GM21390 (cell line): Measurements from ENCODE around the gene AP5S1.

Experiments
- ATAC-seq: cut with Tn5 transposase; IDR thresholded peaks from one replicate; pipeline ENCODE4 v1.9.1; 2021; ENCODE audit not compliant: unreplicated experiment

AP5S1 gene

DNA sequence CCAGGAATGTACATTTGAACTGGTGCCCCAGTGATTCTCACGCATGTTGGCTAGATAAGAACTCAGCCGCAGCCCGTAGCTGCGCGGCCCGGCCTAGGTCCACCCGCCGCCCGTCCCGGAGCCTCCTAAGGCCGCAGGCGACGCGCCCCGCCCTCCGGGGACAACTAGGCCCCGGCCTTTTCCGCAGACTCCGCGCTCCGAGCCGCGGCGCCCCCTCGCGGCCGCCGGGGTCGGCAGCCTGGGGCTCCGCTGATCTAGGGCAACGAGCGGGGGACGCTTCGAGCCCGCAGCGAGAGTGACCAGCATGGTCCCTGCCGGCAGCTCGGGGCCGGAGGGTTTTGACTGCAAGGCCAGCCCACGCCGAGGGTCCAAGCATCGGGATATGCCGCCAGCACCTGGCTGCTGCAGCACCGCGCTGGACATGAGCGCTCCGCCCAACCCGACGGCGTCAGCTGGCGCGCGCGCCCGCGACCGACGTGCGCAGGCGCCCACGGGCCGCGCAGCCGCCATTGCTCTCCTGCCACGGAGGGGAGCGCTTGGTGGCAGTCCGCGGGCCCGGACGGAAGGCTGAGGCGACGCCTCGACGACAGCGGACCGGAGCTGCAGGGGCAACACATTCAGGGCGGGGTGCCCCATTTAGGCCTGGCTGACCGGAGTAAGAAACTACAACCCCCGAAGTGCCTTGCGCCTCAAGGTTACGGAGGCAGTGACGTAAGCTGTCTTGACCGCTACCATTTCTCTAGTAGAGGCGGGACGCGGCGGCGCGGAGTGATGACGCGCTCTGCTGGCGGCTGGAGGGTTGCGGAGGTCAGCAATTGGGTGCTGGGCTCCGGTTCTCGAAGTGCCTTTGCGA is at the start of gene AP5S1:
Gene AP5S1 (plus strand): TSS at position 500 of the 853 bp plus-strand sequence. CDS start 1,571 bp downstream, outside the sequence.
- peak; percentile 76 for ATAC-seq

DNA sequence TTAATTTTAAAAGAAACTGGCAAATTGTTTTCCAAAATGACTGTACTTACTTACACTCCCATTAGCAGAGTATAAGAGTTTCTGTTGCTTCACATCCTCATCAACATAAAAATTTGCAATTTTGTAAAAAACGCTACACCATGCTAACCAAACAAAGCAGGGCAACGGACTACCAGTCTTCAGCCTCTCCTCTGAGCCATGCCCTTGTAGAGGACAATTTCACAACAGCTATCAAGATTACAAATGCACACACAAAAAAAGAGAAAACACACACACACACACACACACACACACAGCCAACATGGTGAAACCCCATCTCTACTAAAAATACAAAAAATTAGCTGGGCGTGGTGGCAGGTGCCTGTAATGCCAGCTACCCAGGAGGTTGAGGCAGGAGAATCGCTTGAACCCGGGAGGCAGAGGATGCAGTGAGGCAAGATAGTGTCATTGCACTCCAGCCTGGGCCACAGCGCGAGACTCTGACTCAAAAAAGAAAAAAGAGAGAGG is 48.7 kb upstream of the AP5S1 start:
- ATAC-seq = no peak

- no peak for ATAC-seq
Observed at GRCh38 chr20:3775457-3776108, 44.8 kb upstream of the AP5S1 start.

- peak; percentile 12 for ATAC-seq
Observed at GRCh38 chr20:3777381-3777715, 43.0 kb upstream of the AP5S1 start.

DNA sequence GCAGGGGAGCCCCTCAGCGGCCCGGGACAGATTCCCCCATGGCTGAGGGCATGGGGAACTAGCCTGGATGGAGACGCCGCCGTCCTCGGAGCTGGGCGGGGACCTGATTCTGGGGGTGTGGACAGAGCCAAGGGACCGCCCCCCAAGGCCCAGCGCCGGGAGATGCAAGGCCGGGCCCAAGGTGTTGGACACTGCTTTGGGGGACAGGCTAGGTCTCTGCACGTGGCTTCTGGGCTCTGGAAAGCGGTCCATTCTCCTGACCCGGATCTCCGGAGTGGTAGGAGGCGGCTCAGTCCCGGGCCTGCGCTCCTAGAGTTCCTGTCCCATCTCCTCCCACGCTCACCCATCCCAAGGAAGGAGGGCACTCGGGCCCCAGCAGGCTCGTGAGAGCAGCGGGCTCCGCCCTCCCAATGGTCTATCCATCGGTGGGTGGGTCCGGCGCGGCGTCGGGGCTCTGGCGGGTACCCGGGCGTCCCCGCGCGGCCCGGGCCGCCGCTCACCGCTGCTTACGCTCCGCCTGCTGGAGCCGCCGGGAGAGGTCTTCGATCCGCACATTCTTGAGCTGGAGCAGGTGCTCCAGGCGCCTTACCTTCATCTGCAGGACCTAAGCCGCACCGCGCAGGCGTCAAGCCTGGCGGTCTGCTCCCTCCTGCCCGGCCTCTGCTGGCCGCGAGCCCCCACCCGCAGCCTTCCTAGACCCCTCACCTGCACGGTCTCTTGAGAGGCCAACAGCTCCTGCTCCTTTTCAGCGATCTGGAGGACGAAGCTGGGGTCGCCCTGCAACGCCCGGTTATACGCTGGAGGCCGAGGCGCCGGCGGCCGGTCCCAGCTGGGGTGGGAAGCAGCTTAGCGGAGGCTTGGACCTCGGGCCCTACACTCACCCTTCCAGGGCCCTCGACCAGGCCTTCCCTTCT is 42.4 kb upstream of the AP5S1 start:
- ATAC-seq = peak; percentile 49

- no peak for ATAC-seq
Observed at GRCh38 chr20:3778976-3779375, 41.4 kb upstream of the AP5S1 start.

- peak; percentile 59 for ATAC-seq
Observed at GRCh38 chr20:3781153-3781910, 39.0 kb upstream of the AP5S1 start, which contains the start of gene SPEF1. Gene SPEF1, minus strand, starts transcription at chr20:3781448. Its CDS starts 161 bp downstream, at chr20:3781287.

GRCh38 chr20:3782597-3782996 is 37.8 kb upstream of the AP5S1 start:
- ATAC-seq = no peak

GRCh38 chr20:3783068-3783489 is 37.3 kb upstream of the AP5S1 start:
- ATAC-seq = no peak

GRCh38 chr20:3783511-3784195 is 36.7 kb upstream of the AP5S1 start:
- no peak for ATAC-seq

- no peak for ATAC-seq
Observed at GRCh38 chr20:3784216-3784853, 36.0 kb upstream of the AP5S1 start.

DNA sequence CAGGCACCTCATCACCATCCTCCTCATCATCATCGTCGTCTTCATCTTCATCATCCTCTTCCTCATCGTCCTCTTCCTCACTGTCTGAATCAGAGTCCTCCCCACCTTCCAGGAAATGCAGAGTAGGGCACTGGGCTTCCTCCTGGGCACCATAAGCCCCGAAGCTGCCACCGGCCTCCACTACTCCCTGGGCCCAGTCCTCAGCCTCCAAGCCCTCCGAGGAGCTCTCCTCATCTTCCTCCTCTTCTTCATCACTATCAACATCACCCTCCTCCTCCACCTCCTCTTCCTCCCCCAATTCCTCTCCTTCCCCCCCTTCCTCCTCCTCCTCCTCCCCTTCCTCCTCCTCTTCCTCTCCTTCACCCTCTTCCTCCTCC is 35.5 kb upstream of the AP5S1 start:
- ATAC-seq = no peak

DNA sequence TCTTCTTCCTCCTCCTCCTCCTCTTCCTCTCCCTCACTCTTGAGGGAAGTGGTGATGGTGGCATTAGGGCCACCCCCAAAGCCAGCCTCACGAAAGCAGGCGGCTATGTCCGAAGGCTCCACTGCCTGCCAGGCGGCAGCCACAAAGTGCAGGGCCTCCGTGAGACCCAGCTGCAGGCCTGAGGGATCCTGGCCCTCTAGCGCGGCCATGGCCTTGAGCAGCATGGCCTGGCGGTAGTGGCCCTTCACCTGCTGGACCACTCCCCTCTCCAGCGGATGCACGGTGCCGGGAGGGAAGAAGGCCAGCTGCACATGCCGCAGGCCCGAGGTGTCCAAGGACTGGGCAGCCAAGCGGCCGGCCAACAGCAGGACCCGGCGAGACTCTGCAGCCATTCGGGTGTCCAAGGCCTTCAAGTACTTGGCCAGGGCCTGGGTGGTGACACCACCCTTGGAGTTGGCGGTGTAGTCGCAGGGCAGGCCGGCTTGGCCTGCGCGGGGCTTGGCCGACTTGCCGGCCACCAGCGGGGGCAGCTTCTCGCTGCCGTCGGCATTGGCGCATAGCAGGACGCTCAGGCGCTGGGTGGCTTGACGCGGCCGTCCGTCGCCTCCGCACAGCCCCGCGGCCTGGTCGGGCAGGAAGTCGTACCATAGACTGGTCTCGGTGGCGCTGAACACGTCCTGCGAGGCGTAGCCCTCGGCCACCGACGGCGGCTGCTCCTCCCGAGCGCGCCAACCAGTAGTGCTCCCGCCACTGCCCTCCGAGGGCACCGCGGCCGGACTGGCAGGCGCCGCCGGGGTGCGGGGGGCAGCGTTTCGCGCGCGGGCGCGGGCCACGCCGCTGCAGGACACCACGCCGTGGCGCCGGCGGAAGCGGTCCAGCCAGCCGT is 34.9 kb upstream of the AP5S1 start:
- ATAC-seq = no peak

DNA sequence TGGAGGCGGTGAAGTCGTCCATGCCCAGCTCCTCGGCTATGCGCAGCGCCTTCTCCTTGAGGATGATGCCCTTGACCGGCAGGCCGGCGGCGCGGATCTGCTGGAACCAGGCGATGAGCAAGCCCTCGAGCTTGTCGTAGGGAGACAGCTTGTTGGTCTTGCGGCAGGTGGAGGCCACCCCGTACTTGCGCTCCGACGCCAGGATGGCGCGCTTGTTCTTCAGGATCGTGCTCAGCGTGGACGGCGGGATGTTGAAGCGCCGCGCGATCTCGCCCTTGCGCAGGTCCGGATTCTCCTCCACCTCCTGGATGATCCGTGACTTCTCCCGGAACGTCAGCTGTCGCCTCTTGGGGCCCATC is 34.2 kb upstream of the AP5S1 start:
- ATAC-seq = peak; percentile 9

DNA sequence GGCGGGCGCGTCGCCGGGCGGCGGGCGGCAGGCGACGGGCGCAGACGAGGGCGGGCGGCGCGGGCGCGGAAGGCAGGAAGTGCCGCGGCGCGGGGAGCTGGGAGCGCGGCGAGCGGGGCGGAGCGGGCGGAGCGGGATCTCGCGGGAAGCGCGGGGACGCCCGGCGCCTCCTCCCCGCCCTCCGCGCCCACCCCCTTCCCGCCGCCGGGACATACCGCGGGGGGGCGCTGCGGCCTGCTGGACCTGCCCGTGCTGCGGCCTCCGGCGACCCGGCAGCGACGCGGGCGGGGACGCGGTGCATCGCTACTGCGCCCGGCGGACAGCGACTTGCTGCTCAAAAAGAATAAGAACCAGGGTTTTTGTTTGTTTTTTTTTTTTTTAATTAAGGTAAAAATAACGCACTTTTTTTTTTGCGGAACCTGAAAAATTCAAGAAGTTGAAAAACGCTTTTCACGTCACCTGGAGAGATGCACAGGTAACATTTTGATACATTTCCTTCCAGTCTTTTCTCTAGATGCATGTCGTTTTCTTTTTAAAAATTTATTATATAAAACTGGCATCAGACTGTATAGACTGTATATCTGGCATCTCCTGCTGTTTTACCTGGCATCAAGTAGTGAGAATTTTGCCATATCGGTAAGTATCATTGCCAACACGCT is 33.6 kb upstream of the AP5S1 start, which contains the start of gene CENPB:
Gene CENPB (minus strand): TSS at position 76 of the 659 bp plus-strand sequence. CDS start 257 bp downstream, outside the sequence.
- ATAC-seq = peak; percentile 77

GRCh38 chr20:3787324-3788014 is 32.9 kb upstream of the AP5S1 start:
- no peak for ATAC-seq

GRCh38 chr20:3788685-3789155 is 31.6 kb upstream of the AP5S1 start:
- ATAC-seq = no peak
